Transverse colon (tissue), 4 donors: ENCODE results near the gene RBBP8NL. TPM values are rescaled to one million over a fixed set of nuclear protein-coding genes. Genes with fewer than 3 reads are reported as not detected.
A peak's percentile ranks its signal among the peaks of the same experiment; 100 is the strongest.

ENCODE experiments used
- DNase-seq: peaks from one replicate; pipeline ENCODE4 v3.0.0-alpha.2; 2019
- H3K27ac ChIP-seq, 4 donors: fragments of 200-600 bp; sonication (generic); 2 replicates each; pipeline ENCODE4 v1.5.1; 2016 to 2018; ENCODE audit warnings: inconsistent platforms in 4 of 4
- H3K27me3 ChIP-seq: fragments of 200-600 bp; sonication (generic); 2 replicates; pipeline ENCODE4 v1.5.1; 2017; ENCODE audit warnings: inconsistent platforms
- H3K36me3 ChIP-seq, 4 donors: fragments of 200-600 bp; sonication (generic); 2 replicates each; pipeline ENCODE4 v1.5.1; 2017 to 2019; ENCODE audit warnings: inconsistent platforms in 4 of 4
- H3K4me1 ChIP-seq, 4 donors: fragments of 200-600 bp; sonication (generic); 2 replicates each; pipeline ENCODE4 v1.5.1; 2017 to 2020; ENCODE audit warnings: inconsistent platforms in 4 of 4
- H3K4me3 ChIP-seq, 4 donors: fragments of 200-600 bp; sonication (generic); 1 replicate in 1 of 4; 2 replicates in 3 of 4; pipeline versions ENCODE4 v1.5.1 to v1.6.1; 2017 to 2019; ENCODE audit warnings: inconsistent platforms in 4 of 4
- H3K9me3 ChIP-seq, 2 donors: fragments of 200-600 bp; sonication (generic); 2 replicates each; pipeline ENCODE4 v1.5.1; 2017 to 2019; ENCODE audit warnings: inconsistent platforms in 2 of 2
- EP300 ChIP-seq: sonication (generic); formaldehyde crosslinking; IDR thresholded peaks from one replicate; pipeline ENCODE4 v1.6.1; 2017; ENCODE audit warnings: antibody characterized with exemption, low read depth
- POLR2A ChIP-seq: fragments of 450-650 bp; IDR thresholded peaks from one replicate; pipeline ENCODE4 v1.6.1; 2016; ENCODE audit warnings: antibody characterized with exemption, mild to moderate bottlenecking, moderate library complexity
- POLR2AphosphoS5 ChIP-seq, 3 donors: sonication (generic); formaldehyde crosslinking; IDR thresholded peaks; one replicate each; pipeline ENCODE4 v1.6.1; 2016; ENCODE audit warnings: antibody characterized with exemption in 3 of 3
- WGBS, 2 donors: methylation state at CpG; one replicate each; pipeline ENCODE4 v1.1.5; 2018; ENCODE audit warnings: low coverage in 1 of 2; 5-methylcytosine and 5-hydroxymethylcytosine counted together
- in situ Hi-C, 4 donors: fragments of 200-750 bp; cut with MboI; loops; one replicate each; pipeline versions ENCODE4 v1.15.0 to v1.15.1; 2017; ENCODE audit warnings: low sequenced_read_pairs in 3 of 4, low pct_ligation_motif_present in 1 of 4, low pct_unique_long_range_greater_than_20kb in 1 of 4
- intact Hi-C: fragments of 100-400 bp; cut with DNase I; formaldehyde crosslinking; loops from one replicate; pipeline ENCODE4 v1.15.1; 2023; ENCODE audit warnings: low total_unique reads
- total RNA-seq, 4 donors: library from RNA; depleted of rRNA; stranded (reverse); fragments of >200 nt; gene quantifications; one replicate each; pipeline ENCODE4 v1.1.0, GENCODE V29; 2016
- TF ChIP-seq, protein P1 (sequence below), 5 experiments: fragments of 200-600 bp in 3 of 5; fragments of 450-650 bp in 2 of 5; sonication (generic) in 3 of 5; IDR thresholded peaks; 1 replicate in 2 of 5; 2 replicates in 3 of 5; pipeline ENCODE4 v1.5.1; 2016 to 2017; ENCODE audit warnings: antibody characterized with exemption in 5 of 5, inconsistent platforms in 3 of 5, mild to moderate bottlenecking in 2 of 5, moderate library complexity in 1 of 5

Gene RBBP8NL
- total RNA-seq, 4 donors from 2014 or later, result 0.75 to 9.4 (median 4.3) TPM

DNA sequence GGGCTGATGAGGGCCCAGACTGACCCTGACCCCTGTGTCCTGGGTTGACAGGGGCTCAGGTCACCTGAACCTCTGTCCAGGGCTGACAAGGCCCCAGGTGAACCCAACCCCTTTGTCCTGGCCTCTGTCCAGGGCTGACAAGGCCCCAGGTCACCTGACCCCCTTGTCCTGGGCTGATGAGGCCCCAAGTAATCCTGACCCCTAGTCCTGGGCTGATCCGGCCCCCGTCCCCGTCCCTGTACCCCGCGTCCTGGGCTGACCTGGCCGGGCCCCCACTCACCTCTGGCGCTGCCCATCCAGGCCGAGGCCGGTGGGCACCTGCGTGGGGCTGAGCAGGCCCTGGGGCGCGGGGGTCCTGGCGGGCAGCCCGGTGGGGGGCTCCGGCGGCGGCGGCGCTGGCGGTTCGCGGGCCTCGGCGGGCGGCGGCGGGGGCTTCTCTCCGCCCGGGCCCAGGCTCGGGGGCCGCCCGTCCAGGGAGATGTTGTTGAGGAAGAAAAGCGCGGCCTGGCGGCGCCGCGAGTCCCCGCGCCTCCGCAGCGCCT lies 20.6 kb downstream of the RBBP8NL start:
- H3K4me1 ChIP-seq, result peaks cover 32 to 52% (median 48%) of the 10 kb centered on the region in 4 donors
- H3K9me3 ChIP-seq, result no peaks in the 10 kb centered on the region
- 2% methylated on average over 13 of the region's 42 CpGs; no CpG with 5 or more reads in 1 of the 2 donors for WGBS, 2 donors
- no peaks in the 10 kb centered on the region for H3K27me3 ChIP-seq
- intact Hi-C loops (no loop called here), in situ Hi-C loops (no loop called here)
- H3K36me3 ChIP-seq, result no peaks in the 10 kb centered on the region
- H3K27ac ChIP-seq, result peak overlapping the region; percentile 61 to 73 (median 66)
- peak overlapping the region; percentile 71 to 83 (median 74) for H3K4me3 ChIP-seq
- DNase-seq, result no peak
- TF ChIP-seq POLR2AphosphoS5 (IDR thresholded peaks at IDR 0.05) (no peak), EP300 (no peak), POLR2A (no peak)
- TF ChIP-seq, protein P1, sequence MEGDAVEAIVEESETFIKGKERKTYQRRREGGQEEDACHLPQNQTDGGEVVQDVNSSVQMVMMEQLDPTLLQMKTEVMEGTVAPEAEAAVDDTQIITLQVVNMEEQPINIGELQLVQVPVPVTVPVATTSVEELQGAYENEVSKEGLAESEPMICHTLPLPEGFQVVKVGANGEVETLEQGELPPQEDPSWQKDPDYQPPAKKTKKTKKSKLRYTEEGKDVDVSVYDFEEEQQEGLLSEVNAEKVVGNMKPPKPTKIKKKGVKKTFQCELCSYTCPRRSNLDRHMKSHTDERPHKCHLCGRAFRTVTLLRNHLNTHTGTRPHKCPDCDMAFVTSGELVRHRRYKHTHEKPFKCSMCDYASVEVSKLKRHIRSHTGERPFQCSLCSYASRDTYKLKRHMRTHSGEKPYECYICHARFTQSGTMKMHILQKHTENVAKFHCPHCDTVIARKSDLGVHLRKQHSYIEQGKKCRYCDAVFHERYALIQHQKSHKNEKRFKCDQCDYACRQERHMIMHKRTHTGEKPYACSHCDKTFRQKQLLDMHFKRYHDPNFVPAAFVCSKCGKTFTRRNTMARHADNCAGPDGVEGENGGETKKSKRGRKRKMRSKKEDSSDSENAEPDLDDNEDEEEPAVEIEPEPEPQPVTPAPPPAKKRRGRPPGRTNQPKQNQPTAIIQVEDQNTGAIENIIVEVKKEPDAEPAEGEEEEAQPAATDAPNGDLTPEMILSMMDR (IDR thresholded peaks at IDR 0.05), result no peak

- TF ChIP-seq EP300, result no peak
- TF ChIP-seq, protein P1 (IDR thresholded peaks at IDR 0.05), result no peak
- TF ChIP-seq POLR2A, result no peak
- no peak for TF ChIP-seq POLR2AphosphoS5 (IDR thresholded peaks at IDR 0.05)
- Histone ChIP-seq H3K9me3 (no peaks in the 10 kb centered on the region), H3K36me3 (no peaks in the 10 kb centered on the region), H3K4me1 (peaks cover 32 to 46% (median 41%) of the 10 kb centered on the region in 4 donors), H3K27ac (peak overlapping the region in 3 of 4 donors; percentile 65 to 73 (median 66)), H3K4me3 (peak overlapping the region; percentile 71 to 83 (median 74)), H3K27me3 (no peaks in the 10 kb centered on the region)
- no peak for DNase-seq
- WGBS, 2 donors, result 52% methylated on average over 10 of the region's 10 CpGs; no CpG with 5 or more reads in 1 of the 2 donors
- in situ Hi-C loops, result no loop called here
- intact Hi-C loops, result no loop called here
Measured at GRCh38 chr20:62405981-62406513, 21.3 kb downstream of the RBBP8NL start.

DNA sequence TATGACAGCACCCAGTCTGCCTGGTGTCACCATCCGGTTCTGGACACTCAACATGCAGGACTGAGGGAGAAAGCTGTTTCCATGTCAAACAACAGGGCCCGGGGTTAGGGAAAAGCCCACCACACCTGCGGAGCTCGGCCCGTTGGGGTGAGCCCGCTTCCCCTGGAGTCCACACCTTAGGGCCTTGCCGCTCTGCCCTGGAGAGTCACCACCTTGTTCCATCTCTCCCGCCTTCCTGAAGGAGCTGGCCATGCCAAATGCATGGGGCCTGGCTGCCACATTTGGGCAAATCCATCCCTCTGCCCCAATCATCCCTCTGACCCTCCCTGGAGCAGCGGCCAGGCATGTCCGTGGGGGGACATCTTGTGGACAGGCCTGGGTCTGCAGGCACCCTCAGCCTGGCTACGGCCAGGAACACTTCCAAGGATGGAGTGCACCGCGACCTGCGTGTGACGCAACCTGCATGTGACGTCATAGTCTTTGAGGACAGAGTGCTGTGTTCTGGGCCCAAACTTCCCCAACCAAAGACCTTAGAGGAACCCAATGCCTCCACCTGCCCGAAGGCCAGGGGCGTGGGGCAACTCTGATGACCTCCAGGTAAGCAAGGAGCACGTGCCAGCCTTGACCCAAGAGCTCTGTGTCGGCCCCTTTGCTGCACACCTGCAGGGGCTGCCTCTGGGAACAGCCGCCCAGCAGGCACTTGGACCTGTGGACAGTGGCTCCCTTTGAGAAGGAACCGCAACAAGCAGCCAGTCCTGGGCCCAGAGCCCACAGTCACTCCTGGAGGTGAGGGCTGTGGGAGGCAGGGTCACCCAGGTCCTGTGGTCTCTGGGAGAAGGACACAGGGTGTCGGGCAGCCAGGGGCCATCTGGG lies 22.0 kb downstream of the RBBP8NL start:
- intact Hi-C loops, result no loop called here
- TF ChIP-seq, protein P1 (IDR thresholded peaks at IDR 0.05), result peak; percentile 18 to 48 (median 32)
- TF ChIP-seq POLR2AphosphoS5 (IDR thresholded peaks at IDR 0.05), result no peak
- DNase-seq, result no peak
- in situ Hi-C loops, result no loop called here
- H3K27ac ChIP-seq, result peak overlapping the region in 1 of 4 donors; percentile 4
- H3K36me3 ChIP-seq, result no peaks in the 10 kb centered on the region
- H3K27me3 ChIP-seq, result no peaks in the 10 kb centered on the region
- peak overlapping the region in 1 of 4 donors; percentile 71 for H3K4me3 ChIP-seq
- peaks cover 27 to 39% (median 34%) of the 10 kb centered on the region in 4 donors for H3K4me1 ChIP-seq
- 83% methylated on average over 23 of the region's 23 CpGs; no CpG with 5 or more reads in 1 of the 2 donors for WGBS, 2 donors
- no peaks in the 10 kb centered on the region for H3K9me3 ChIP-seq

GRCh38 chr20:62404761-62405107 lies 22.6 kb downstream of the RBBP8NL start:
- Histone ChIP-seq H3K9me3 (no peaks in the 10 kb centered on the region), H3K36me3 (no peaks in the 10 kb centered on the region), H3K4me1 (peaks cover 22 to 32% (median 28%) of the 10 kb centered on the region in 4 donors), H3K27ac (no peak overlapping the region), H3K4me3 (no peak overlapping the region), H3K27me3 (no peaks in the 10 kb centered on the region)
- TF ChIP-seq, protein P1 (IDR thresholded peaks at IDR 0.05), result no peak
- TF ChIP-seq EP300, result no peak
- TF ChIP-seq POLR2AphosphoS5 (IDR thresholded peaks at IDR 0.05), result no peak
- TF ChIP-seq POLR2A, result no peak
- intact Hi-C loops, result no loop called here
- no peak for DNase-seq
- in situ Hi-C loops, result no loop called here
- WGBS, 2 donors, result 93% methylated on average over 12 of the region's 12 CpGs; no CpG with 5 or more reads in 1 of the 2 donors
